HG02884 (cell line): Measurements from ENCODE around the gene GRK5.

Source experiments
- ATAC-seq: cut with Tn5 transposase; IDR thresholded peaks from one replicate; pipeline ENCODE4 v1.9.1; 2021; ENCODE audit warnings: mild to moderate bottlenecking, moderate library complexity; ENCODE audit not compliant: unreplicated experiment

The GRK5 gene

GRCh38 chr10:119470920-119471702 lies 263.7 kb downstream of the GRK5 start:
- ATAC-seq = no peak

GRCh38 chr10:119473771-119474170 lies 266.4 kb downstream of the GRK5 start:
- ATAC-seq = no peak

GRCh38 chr10:119474606-119475005 lies 267.2 kb downstream of the GRK5 start:
- no peak for ATAC-seq

GRCh38 chr10:119477444-119477843 lies 270.1 kb downstream of the GRK5 start:
- ATAC-seq = peak; percentile 79

GRCh38 chr10:119478111-119478802 lies 270.9 kb downstream of the GRK5 start:
- ATAC-seq = peak; percentile 73

- no peak for ATAC-seq
Observed at GRCh38 chr10:119478811-119479341, 271.5 kb downstream of the GRK5 start.

- ATAC-seq = no peak
Observed at GRCh38 chr10:119479532-119479931, 272.2 kb downstream of the GRK5 start.

- no peak for ATAC-seq
Observed at GRCh38 chr10:119480667-119481066, 273.3 kb downstream of the GRK5 start.

- ATAC-seq = no peak
Observed at GRCh38 chr10:119481781-119482426, 274.5 kb downstream of the GRK5 start.

GRCh38 chr10:119483001-119483400 lies 275.6 kb downstream of the GRK5 start:
- no peak for ATAC-seq

GRCh38 chr10:119483839-119484238 lies 276.5 kb downstream of the GRK5 start:
- ATAC-seq = no peak

- ATAC-seq = no peak
Observed at GRCh38 chr10:119488675-119489074, 281.3 kb downstream of the GRK5 start.

- ATAC-seq = no peak
Observed at GRCh38 chr10:119489991-119490326, 282.6 kb downstream of the GRK5 start.

GRCh38 chr10:119491966-119492757 lies 284.8 kb downstream of the GRK5 start:
- no peak for ATAC-seq

GRCh38 chr10:119493155-119493554 lies 285.8 kb downstream of the GRK5 start:
- ATAC-seq = no peak

- ATAC-seq = no peak
Observed at GRCh38 chr10:119494236-119495020, 287.1 kb downstream of the GRK5 start.

GRCh38 chr10:119495021-119495505 lies 287.7 kb downstream of the GRK5 start:
- no peak for ATAC-seq

- ATAC-seq = no peak
Observed at GRCh38 chr10:119495545-119495944, 288.2 kb downstream of the GRK5 start.

GRCh38 chr10:119496273-119496672 lies 288.9 kb downstream of the GRK5 start:
- peak; percentile 78 for ATAC-seq

GRCh38 chr10:119497243-119497642 lies 289.9 kb downstream of the GRK5 start:
- no peak for ATAC-seq
